Measurements from ENCODE around the gene MTMR1. TPM values are rescaled to one million over a fixed set of nuclear protein-coding genes. Genes with fewer than 3 reads are reported as not detected.

Gene MTMR1
- total RNA-seq, 2 donors from 2014 or later: 16.5 to 18.5 TPM

DNA sequence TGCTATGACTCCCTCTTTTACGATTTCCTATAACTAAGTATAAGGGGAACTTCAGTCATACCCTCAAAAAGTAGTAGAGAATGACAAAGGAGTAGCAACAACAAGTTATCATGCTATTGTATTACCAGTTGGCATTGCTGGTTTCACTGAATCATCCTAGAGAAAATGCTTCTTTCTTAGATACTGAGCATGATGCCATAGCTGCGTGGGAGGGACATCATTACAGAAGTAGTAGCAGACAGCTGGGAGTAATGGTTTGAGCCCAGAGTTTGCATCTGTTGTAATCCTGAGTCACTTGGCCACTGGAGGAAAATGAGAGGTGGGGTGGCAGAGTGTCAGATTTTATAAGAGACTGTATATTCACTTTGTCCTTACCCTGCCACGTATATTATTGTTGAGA lies 38.6 kb downstream of the MTMR1 start:
- TF ChIP-seq CTCF (conservative IDR thresholded peaks at IDR 0.05): no peak
- H3K4me1 ChIP-seq (ENCODE audit: control insufficient read depth, insufficient read depth, low read length): no peaks in the 10 kb centered on the region
- Mint-ChIP-seq H3K9me3 (peaks cover 23% of the 10 kb centered on the region), H3K4me1 (peaks cover 9% of the 10 kb centered on the region), H3K36me3 (ENCODE audit: low read depth) (peaks cover 21% of the 10 kb centered on the region), H3K4me3 (no peak overlapping the region), H3K27ac (no peak overlapping the region), H3K27me3 (ENCODE audit: insufficient read depth) (no peaks in the 10 kb centered on the region)
- no peaks in the 10 kb centered on the region for H3K9me3 ChIP-seq (ENCODE audit: control insufficient read depth, low read length)
- DNase-seq: no peak
- H3K36me3 ChIP-seq (ENCODE audit: control insufficient read depth, insufficient read depth, low read length): peaks cover 30% of the 10 kb centered on the region
- no peak overlapping the region for H3K9ac ChIP-seq (ENCODE audit: extremely low read depth, low read length, poor library complexity, severe bottlenecking)
- whole genome bisulfite sequencing, 2 experiments (ENCODE audit: insufficient coverage in 1 of 2, insufficient read length in 1 of 2): 84% methylated on average over 3 of the region's 3 CpGs; no CpG with 5 or more reads in 1 of the 2 experiments
- no peak overlapping the region for H3K27ac ChIP-seq (ENCODE audit: low read depth, low read length)
- no peak overlapping the region for H3K4me3 ChIP-seq (ENCODE audit: low read length)
- H3K27me3 ChIP-seq (ENCODE audit: control insufficient read depth, insufficient read depth, low read length, poor library complexity, severe bottlenecking): no peaks in the 10 kb centered on the region

DNA sequence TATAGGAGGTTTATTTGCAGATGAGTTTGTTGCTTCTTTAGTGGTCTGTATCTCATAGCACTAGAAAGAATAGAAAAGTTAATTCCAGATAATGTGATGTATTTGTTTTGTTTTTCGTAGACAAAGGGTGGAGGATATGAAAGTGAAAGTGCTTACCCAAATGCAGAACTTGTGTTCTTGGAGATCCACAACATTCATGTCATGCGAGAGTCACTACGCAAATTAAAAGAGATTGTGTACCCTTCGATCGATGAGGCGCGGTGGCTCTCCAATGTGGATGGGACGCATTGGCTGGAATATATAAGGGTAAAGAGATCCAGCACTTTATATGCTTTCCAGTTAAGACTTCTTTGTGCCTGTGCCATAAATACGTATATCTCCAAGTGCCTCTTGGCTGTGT lies 43.3 kb downstream of the MTMR1 start:
- Histone ChIP-seq H3K27me3 (ENCODE audit: control insufficient read depth, insufficient read depth, low read length, poor library complexity, severe bottlenecking) (no peaks in the 10 kb centered on the region), H3K36me3 (ENCODE audit: control insufficient read depth, insufficient read depth, low read length) (peaks cover 21% of the 10 kb centered on the region), H3K9ac (ENCODE audit: extremely low read depth, low read length, poor library complexity, severe bottlenecking) (no peak overlapping the region), H3K9me3 (ENCODE audit: control insufficient read depth, low read length) (no peaks in the 10 kb centered on the region), H3K4me3 (ENCODE audit: low read length) (no peak overlapping the region), H3K4me1 (ENCODE audit: control insufficient read depth, insufficient read depth, low read length) (no peaks in the 10 kb centered on the region), H3K27ac (ENCODE audit: low read depth, low read length) (no peak overlapping the region)
- Mint-ChIP-seq H3K27me3 (ENCODE audit: insufficient read depth) (no peaks in the 10 kb centered on the region), H3K36me3 (ENCODE audit: low read depth) (peaks cover 41% of the 10 kb centered on the region), H3K27ac (no peak overlapping the region), H3K4me3 (no peak overlapping the region), H3K9me3 (peaks cover 45% of the 10 kb centered on the region), H3K4me1 (no peaks in the 10 kb centered on the region)
- 93 to 95% methylated on average over 5 to 9 of the region's 9 CpGs for WGBS, 2 experiments (ENCODE audit: insufficient coverage in 1 of 2, insufficient read length in 1 of 2)
- TF ChIP-seq CTCF (conservative IDR thresholded peaks at IDR 0.05): no peak
- DNase-seq: no peak

DNA sequence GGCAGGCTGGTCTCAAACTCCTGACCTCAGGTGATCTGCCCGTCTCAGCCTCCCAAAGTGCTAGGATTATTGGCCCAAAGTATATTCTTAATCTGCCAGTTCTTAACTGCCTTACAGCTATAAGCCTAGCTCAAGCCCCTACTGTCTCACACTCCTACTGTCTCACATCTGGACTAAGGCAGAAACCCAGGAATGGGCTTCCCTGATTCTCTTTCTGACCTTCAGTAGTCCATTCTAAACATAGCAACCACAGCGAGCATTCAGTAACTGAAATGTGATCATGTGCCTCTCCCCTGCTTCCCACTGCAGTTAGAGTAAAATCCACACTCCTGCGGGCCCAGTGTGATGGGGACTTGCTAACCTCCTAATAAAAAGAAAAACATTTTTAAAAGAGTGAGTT lies 58.9 kb downstream of the MTMR1 start:
- peaks cover 28% of the 10 kb centered on the region for H3K9me3 Mint-ChIP-seq
- no peaks in the 10 kb centered on the region for H3K4me1 Mint-ChIP-seq
- DNase-seq: no peak
- H3K27ac ChIP-seq (ENCODE audit: low read depth, low read length): no peak overlapping the region
- peaks cover 25% of the 10 kb centered on the region for H3K36me3 Mint-ChIP-seq (ENCODE audit: low read depth)
- WGBS, 2 experiments (ENCODE audit: insufficient coverage in 1 of 2, insufficient read length in 1 of 2): 93 to 100% methylated on average over 1 to 3 of the region's 3 CpGs
- H3K4me1 ChIP-seq (ENCODE audit: control insufficient read depth, insufficient read depth, low read length): no peaks in the 10 kb centered on the region
- H3K4me3 Mint-ChIP-seq: no peak overlapping the region
- no peak overlapping the region for H3K4me3 ChIP-seq (ENCODE audit: low read length)
- H3K27ac Mint-ChIP-seq: no peak overlapping the region
- H3K27me3 Mint-ChIP-seq (ENCODE audit: insufficient read depth): no peaks in the 10 kb centered on the region
- TF ChIP-seq CTCF (conservative IDR thresholded peaks at IDR 0.05): no peak
- no peak overlapping the region for H3K9ac ChIP-seq (ENCODE audit: extremely low read depth, low read length, poor library complexity, severe bottlenecking)
- H3K27me3 ChIP-seq (ENCODE audit: control insufficient read depth, insufficient read depth, low read length, poor library complexity, severe bottlenecking): no peaks in the 10 kb centered on the region
- no peaks in the 10 kb centered on the region for H3K9me3 ChIP-seq (ENCODE audit: control insufficient read depth, low read length)
- peaks cover 3% of the 10 kb centered on the region for H3K36me3 ChIP-seq (ENCODE audit: control insufficient read depth, insufficient read depth, low read length)

All from endodermal cell (in vitro differentiated cells).